ENCODE data around the gene TSEN15.
"Not testable (repeated sequence)": the region's sequence is repeated elsewhere in the genome, so short reads cannot be mapped to it uniquely, and the experiment has no call there.

TSEN15 gene

DNA sequence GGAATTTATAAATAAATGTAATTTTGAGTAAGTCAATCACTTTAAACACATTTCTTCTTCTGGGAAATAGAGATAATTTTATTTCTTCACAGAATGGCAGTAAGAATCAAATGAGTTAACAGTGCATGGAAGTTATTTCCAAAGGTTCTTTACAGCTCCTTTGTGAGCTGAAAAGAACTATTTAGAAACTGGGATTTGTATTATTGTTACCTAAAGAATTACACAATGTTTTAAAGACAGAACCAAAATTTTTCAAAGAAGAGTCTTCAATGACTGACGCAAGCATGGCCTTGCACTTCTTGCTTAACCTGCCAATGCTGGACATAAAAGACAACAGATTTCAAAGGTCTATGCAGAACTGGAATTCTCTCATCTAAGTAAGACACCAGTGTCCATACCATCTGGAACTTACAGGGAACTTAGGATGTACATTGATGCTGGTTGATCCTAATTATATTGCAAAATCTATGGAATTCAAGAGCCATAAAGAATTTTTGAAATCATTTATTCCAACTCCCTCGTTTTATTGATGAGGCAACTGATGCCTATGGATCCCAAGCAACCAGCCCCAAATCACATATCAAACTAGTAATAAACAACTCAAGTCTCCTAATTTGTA lies 16.7 kb upstream of the TSEN15 start:
- no peak for DNase-seq (ENCODE audit: low read depth)
- no peak overlapping the region for H3K4me3 ChIP-seq (ENCODE audit: low read length)
- TF ChIP-seq, protein P1, sequence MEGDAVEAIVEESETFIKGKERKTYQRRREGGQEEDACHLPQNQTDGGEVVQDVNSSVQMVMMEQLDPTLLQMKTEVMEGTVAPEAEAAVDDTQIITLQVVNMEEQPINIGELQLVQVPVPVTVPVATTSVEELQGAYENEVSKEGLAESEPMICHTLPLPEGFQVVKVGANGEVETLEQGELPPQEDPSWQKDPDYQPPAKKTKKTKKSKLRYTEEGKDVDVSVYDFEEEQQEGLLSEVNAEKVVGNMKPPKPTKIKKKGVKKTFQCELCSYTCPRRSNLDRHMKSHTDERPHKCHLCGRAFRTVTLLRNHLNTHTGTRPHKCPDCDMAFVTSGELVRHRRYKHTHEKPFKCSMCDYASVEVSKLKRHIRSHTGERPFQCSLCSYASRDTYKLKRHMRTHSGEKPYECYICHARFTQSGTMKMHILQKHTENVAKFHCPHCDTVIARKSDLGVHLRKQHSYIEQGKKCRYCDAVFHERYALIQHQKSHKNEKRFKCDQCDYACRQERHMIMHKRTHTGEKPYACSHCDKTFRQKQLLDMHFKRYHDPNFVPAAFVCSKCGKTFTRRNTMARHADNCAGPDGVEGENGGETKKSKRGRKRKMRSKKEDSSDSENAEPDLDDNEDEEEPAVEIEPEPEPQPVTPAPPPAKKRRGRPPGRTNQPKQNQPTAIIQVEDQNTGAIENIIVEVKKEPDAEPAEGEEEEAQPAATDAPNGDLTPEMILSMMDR (conservative IDR thresholded peaks at IDR 0.05; ENCODE audit: low read length): no peak

- TF ChIP-seq, protein P1 (conservative IDR thresholded peaks at IDR 0.05; ENCODE audit: low read length): no peak
- DNase-seq (ENCODE audit: low read depth): no peak
- H3K4me3 ChIP-seq (ENCODE audit: low read length): peak overlapping the region; percentile 72
Observed at GRCh38 chr1:184035719-184036516, 15.6 kb upstream of the TSEN15 start.

DNA sequence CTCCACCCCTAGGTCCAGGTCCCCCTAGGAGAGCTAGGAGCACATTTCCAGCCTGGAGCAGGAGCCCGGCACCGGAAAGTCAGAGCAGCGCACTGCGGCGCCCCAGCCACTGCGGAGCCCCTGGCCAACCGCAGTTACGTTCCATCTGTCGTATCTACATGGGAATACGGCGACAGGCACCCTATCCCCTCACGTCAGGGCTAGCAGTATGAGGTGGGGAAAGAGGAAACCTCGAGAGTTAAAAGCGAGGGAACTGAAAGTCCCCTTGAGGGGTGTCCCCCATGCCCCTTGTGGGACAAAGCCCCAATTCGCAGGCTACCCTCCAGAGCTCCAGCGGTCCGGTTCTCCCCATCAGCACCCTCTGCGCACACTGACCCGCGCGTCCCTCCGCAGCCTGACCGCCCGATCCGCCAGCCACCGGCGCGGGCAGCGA lies 15.0 kb upstream of the TSEN15 start:
- TF ChIP-seq, protein P1 (conservative IDR thresholded peaks at IDR 0.05; ENCODE audit: low read length): no peak
- DNase-seq (ENCODE audit: low read depth): peak; percentile 23
- peak overlapping the region; percentile 72 for H3K4me3 ChIP-seq (ENCODE audit: low read length)

- H3K4me3 ChIP-seq (ENCODE audit: low read length): peak overlapping the region; percentile 72; the same call in 1 of the 2 replicates
- no peak for DNase-seq (ENCODE audit: low read depth)
- TF ChIP-seq, protein P1 (conservative IDR thresholded peaks at IDR 0.05; ENCODE audit: low read length): no peak
Observed at GRCh38 chr1:184037849-184038591, 13.5 kb upstream of the TSEN15 start.

GRCh38 chr1:184039126-184039525 lies 12.4 kb upstream of the TSEN15 start:
- DNase-seq (ENCODE audit: low read depth): no peak
- no peak overlapping the region for H3K4me3 ChIP-seq (ENCODE audit: low read length)
- TF ChIP-seq, protein P1 (conservative IDR thresholded peaks at IDR 0.05; ENCODE audit: low read length): no peak

DNA sequence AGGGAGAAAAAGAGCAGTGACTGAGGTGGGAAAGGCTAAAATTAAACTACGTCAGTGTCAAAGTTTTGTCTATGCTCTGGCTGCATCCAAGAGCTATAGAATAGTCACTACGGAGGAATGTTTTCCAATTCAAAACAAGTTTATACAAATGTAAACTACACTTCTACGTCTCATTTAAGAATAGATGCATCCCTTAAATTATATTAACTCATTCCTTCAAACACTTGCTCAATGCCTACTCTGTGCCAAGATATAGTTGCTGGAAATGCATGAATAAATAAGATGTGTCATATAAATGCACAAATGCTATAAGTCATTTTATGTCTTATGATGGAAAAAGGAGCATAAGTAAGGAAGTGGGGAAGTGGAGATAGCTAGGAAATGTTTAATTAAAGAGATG lies 9.8 kb upstream of the TSEN15 start:
- DNase-seq (ENCODE audit: low read depth): no peak
- no peak overlapping the region for H3K4me3 ChIP-seq (ENCODE audit: low read length)
- TF ChIP-seq, protein P1 (conservative IDR thresholded peaks at IDR 0.05; ENCODE audit: low read length): no peak

- DNase-seq (ENCODE audit: low read depth); H3K4me3 ChIP-seq (ENCODE audit: low read length): not testable (repeated sequence)
Observed at GRCh38 chr1:184043315-184043714, 8.2 kb upstream of the TSEN15 start.
